ENCODE data around the gene SEC62. TPM values are rescaled to one million over a fixed set of nuclear protein-coding genes. Genes with fewer than 3 reads are reported as not detected.

Gene SEC62
- total and polyA plus RNA-seq, 2 experiments from 2014 or later = 45.4 to 138 TPM

- Histone ChIP-seq H3K4me3 (no peak overlapping the region), H3K9me3 (ENCODE audit: low read depth) (no peaks in the 10 kb centered on the region), H3K27me3 (peaks cover 2% of the 10 kb centered on the region), H3K9me2 (replicated peaks; ENCODE audit: insufficient read depth) (no peaks in the 10 kb centered on the region), H3K27ac (no peak overlapping the region), H3K4me2 (no peak overlapping the region), H3K4me1 (ENCODE audit: insufficient read depth) (no peaks in the 10 kb centered on the region), H3K36me3 (replicated peaks; ENCODE audit: insufficient read depth, low read depth) (no peaks in the 10 kb centered on the region), H4K20me1 (ENCODE audit: insufficient read depth, poor library complexity, severe bottlenecking) (no peaks in the 10 kb centered on the region), H3K79me2 (no peaks in the 10 kb centered on the region), H2AFZ (no peak overlapping the region)
- WGBS (ENCODE audit: low lambda C conversion rate, missing lambda C conversion rate) = 93% methylated on average over 3 of the region's 3 CpGs
- DNase-seq (ENCODE audit: low spot score) = no peak
- TF ChIP-seq, protein P1, sequence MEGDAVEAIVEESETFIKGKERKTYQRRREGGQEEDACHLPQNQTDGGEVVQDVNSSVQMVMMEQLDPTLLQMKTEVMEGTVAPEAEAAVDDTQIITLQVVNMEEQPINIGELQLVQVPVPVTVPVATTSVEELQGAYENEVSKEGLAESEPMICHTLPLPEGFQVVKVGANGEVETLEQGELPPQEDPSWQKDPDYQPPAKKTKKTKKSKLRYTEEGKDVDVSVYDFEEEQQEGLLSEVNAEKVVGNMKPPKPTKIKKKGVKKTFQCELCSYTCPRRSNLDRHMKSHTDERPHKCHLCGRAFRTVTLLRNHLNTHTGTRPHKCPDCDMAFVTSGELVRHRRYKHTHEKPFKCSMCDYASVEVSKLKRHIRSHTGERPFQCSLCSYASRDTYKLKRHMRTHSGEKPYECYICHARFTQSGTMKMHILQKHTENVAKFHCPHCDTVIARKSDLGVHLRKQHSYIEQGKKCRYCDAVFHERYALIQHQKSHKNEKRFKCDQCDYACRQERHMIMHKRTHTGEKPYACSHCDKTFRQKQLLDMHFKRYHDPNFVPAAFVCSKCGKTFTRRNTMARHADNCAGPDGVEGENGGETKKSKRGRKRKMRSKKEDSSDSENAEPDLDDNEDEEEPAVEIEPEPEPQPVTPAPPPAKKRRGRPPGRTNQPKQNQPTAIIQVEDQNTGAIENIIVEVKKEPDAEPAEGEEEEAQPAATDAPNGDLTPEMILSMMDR (IDR thresholded peaks at IDR 0.05; ENCODE audit: poor library complexity) = no peak
- no peak for TF ChIP-seq EZH2phosphoT487 (IDR thresholded peaks at IDR 0.05; ENCODE audit: low read depth, severe bottlenecking, unreplicated experiment)
- no peak for TF ChIP-seq EZH2 (IDR thresholded peaks at IDR 0.05; ENCODE audit: borderline replicate concordance)
Measured at GRCh38 chr3:169953462-169954141, 13.0 kb upstream of the SEC62 start.

DNA sequence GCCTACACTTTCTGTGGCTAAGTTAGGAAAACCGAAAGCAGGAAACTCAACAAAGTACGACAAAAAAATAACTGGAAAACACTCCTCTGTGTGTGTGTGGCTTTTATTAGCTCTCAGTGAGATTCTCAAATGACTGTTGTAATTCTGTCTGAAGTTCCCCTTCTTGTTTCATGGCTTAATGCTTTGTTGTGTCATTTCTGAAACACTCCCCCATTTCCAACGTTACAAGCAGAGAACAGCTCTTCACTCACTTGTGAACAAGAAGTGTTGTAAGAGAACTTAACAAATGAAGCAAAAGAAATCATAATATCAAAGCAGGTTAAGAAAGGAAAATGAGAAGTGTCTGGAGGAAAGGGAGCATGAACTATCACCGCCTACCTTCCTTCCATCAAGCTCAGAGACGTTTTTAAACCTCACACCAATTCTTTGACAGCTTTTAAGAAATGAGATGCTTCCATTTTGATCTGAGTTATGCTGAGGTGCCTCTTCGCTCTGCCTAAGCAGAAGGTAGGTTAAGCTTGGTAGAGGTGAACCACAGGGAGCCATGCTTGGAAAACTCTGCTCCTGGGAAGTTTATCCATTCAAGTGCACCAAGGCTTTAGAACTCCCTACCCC, 12.4 kb upstream of the SEC62 start:
- no peak overlapping the region for H3K27ac ChIP-seq
- H3K4me2 ChIP-seq = no peak overlapping the region

DNA sequence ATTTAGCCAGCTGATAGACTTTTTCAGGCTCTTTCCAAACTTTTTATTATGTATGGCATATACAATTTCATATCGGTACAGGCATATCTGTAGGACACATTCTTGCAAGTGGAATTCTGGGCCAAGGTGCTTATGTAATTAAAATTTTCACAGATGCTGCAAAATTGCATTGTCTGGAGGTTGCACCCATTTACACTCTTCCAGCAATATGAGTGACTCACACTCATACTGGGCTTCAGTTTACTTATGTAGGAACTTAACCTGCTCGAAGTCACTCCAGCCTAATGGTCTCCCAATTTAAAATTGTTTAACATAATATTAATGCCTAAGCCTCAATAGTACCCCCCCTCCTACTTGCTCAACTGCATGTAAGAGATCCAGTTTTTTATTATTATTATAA, 11.2 kb upstream of the SEC62 start:
- WGBS (ENCODE audit: low lambda C conversion rate, missing lambda C conversion rate) = 91% methylated on average over 2 of the region's 2 CpGs
- Histone ChIP-seq H3K27me3 (peaks cover 5% of the 10 kb centered on the region), H3K4me3 (no peak overlapping the region), H3K4me1 (ENCODE audit: insufficient read depth) (no peaks in the 10 kb centered on the region), H4K20me1 (ENCODE audit: insufficient read depth, poor library complexity, severe bottlenecking) (no peaks in the 10 kb centered on the region), H3K9me3 (ENCODE audit: low read depth) (no peaks in the 10 kb centered on the region), H3K36me3 (replicated peaks; ENCODE audit: insufficient read depth, low read depth) (no peaks in the 10 kb centered on the region), H3K27ac (no peak overlapping the region), H3K79me2 (no peaks in the 10 kb centered on the region), H3K9me2 (replicated peaks; ENCODE audit: insufficient read depth) (no peaks in the 10 kb centered on the region), H2AFZ (no peak overlapping the region), H3K4me2 (no peak overlapping the region)
- no peak for DNase-seq (ENCODE audit: low spot score)
- no peak for TF ChIP-seq EZH2 (IDR thresholded peaks at IDR 0.05; ENCODE audit: borderline replicate concordance)
- TF ChIP-seq, protein P1 (IDR thresholded peaks at IDR 0.05; ENCODE audit: poor library complexity) = no peak
- TF ChIP-seq EZH2phosphoT487 (IDR thresholded peaks at IDR 0.05; ENCODE audit: low read depth, severe bottlenecking, unreplicated experiment) = no peak

More for the DNA sequence above, 12.4 kb upstream of the SEC62 start:
- H4K20me1 ChIP-seq (ENCODE audit: insufficient read depth, poor library complexity, severe bottlenecking) = no peaks in the 10 kb centered on the region
- H3K9me2 ChIP-seq (replicated peaks; ENCODE audit: insufficient read depth) = no peaks in the 10 kb centered on the region
- no peaks in the 10 kb centered on the region for H3K9me3 ChIP-seq (ENCODE audit: low read depth)
- H3K79me2 ChIP-seq = no peaks in the 10 kb centered on the region
- 80% methylated on average over 6 of the region's 6 CpGs for WGBS (ENCODE audit: low lambda C conversion rate, missing lambda C conversion rate)
- no peak for DNase-seq (ENCODE audit: low spot score)
- TF ChIP-seq EZH2phosphoT487 (IDR thresholded peaks at IDR 0.05; ENCODE audit: low read depth, severe bottlenecking, unreplicated experiment) = no peak
- TF ChIP-seq, protein P1 (IDR thresholded peaks at IDR 0.05; ENCODE audit: poor library complexity) = no peak
- TF ChIP-seq EZH2 (IDR thresholded peaks at IDR 0.05; ENCODE audit: borderline replicate concordance) = no peak
- no peaks in the 10 kb centered on the region for H3K4me1 ChIP-seq (ENCODE audit: insufficient read depth)
- no peaks in the 10 kb centered on the region for H3K36me3 ChIP-seq (replicated peaks; ENCODE audit: insufficient read depth, low read depth)
- H3K27me3 ChIP-seq = peaks cover 5% of the 10 kb centered on the region
- H3K4me3 ChIP-seq = no peak overlapping the region
- H2AFZ ChIP-seq = no peak overlapping the region
